SK-N-SH (cell line): Measurements from ENCODE around the gene UBTD2. TPM values are rescaled to one million over a fixed set of nuclear protein-coding genes. Genes with fewer than 3 reads are reported as not detected.

Experiments
- CTCF ChIA-PET: fragments of 300-600, 350-600 bp; formaldehyde crosslinking; extraction: SDS; loops from one replicate; lab custom pipeline; 2021; lab: Yijun Ruan, JAX
- POLR2A ChIA-PET: fragments of 350-600 bp; sonication (Branson Sonifier 250); formaldehyde crosslinking; extraction: SDS; loops from one replicate; lab custom pipeline; 2020; ENCODE audit warnings: antibody characterized with exemption, inconsistent platforms; lab: Yijun Ruan, JAX
- DNase-seq: peaks from one replicate; pipeline ENCODE4 v3.0.0; 2012
- H2AFZ ChIP-seq: fragments of 200-600 bp; sonication (generic); 2 replicates; pipeline ENCODE4 v1.8.1; 2016; ENCODE audit warnings: antibody characterized with exemption, mild to moderate bottlenecking, low read depth
- H3F3A ChIP-seq: fragments of 200-600 bp; sonication (generic); replicated peaks from 2 replicates; pipeline ENCODE3; 2016; ENCODE audit warnings: antibody characterized with exemption, mild to moderate bottlenecking; ENCODE audit not compliant: insufficient read depth
- H3K27ac ChIP-seq, 2 experiments: fragments of 200-500 bp in 1 of 2; fragments of 200-600 bp in 1 of 2; sonication (Bioruptor generic) in 1 of 2; sonication (generic), shearing (Covaris generic) in 1 of 2; 2 replicates each; pipeline versions ENCODE4 v1.5.1 to v1.6.1; 2014 to 2016; ENCODE audit warnings: low read depth in 2 of 2, inconsistent platforms in 1 of 2, low read length in 1 of 2, mild to moderate bottlenecking in 1 of 2, mixed read lengths in 1 of 2
- H3K27me3 ChIP-seq: fragments of 200-600 bp; sonication (generic), shearing (Covaris generic); 2 replicates; pipeline ENCODE4 v1.6.1; 2016; ENCODE audit warnings: mixed run types; ENCODE audit not compliant: insufficient read depth
- H3K36me3 ChIP-seq, 2 experiments: fragments of 200-500 bp in 1 of 2; fragments of 200-600 bp in 1 of 2; sonication (Bioruptor generic) in 1 of 2; sonication (generic) in 1 of 2; replicated peaks in 1 of 2; 2 replicates each; pipeline versions ENCODE3 to v1.5.1; 2014 to 2016; ENCODE audit warnings: low read length in 1 of 2, mild to moderate bottlenecking in 1 of 2; ENCODE audit not compliant: insufficient read depth in 2 of 2, control insufficient read depth in 1 of 2
- H3K4me1 ChIP-seq, 2 experiments: fragments of 200-500 bp in 1 of 2; fragments of 200-600 bp in 1 of 2; sonication (Bioruptor generic) in 1 of 2; sonication (generic), shearing (Covaris generic) in 1 of 2; 2 replicates each; pipeline versions ENCODE4 v1.5.1 to v1.6.1; 2014 to 2016; ENCODE audit warnings: low read depth in 1 of 2, low read length in 1 of 2, mixed run types in 1 of 2; ENCODE audit not compliant: insufficient read depth in 2 of 2, control insufficient read depth in 1 of 2
- H3K4me2 ChIP-seq: fragments of 200-600 bp; sonication (generic), shearing (Covaris generic); 2 replicates; pipeline ENCODE4 v1.6.1; 2017; ENCODE audit warnings: mixed run types
- H3K4me3 ChIP-seq, 2 experiments: fragments of 200-500 bp in 1 of 2; fragments of 200-600 bp in 1 of 2; sonication (Bioruptor generic) in 1 of 2; sonication (generic), shearing (Covaris generic) in 1 of 2; 2 replicates each; pipeline versions ENCODE4 v1.5.1 to v1.8.1; 2014 to 2016; ENCODE audit warnings: low read depth in 2 of 2, inconsistent platforms in 1 of 2, low read length in 1 of 2, mild to moderate bottlenecking in 1 of 2, mixed read lengths in 1 of 2, moderate library complexity in 1 of 2
- H3K79me2 ChIP-seq: fragments of 200-600 bp; sonication (generic); 2 replicates; pipeline ENCODE4 v1.8.1; 2017; ENCODE audit warnings: mild to moderate bottlenecking; ENCODE audit not compliant: insufficient read depth
- H3K9ac ChIP-seq: fragments of 200-600 bp; sonication (generic); 2 replicates; pipeline ENCODE4 v1.6.1; 2017; ENCODE audit warnings: mixed run types
- H3K9me2 ChIP-seq: fragments of 200-600 bp; sonication (generic); 2 replicates; pipeline ENCODE4 v1.6.1; 2017; ENCODE audit warnings: mixed run types
- H3K9me3 ChIP-seq: fragments of 200-600 bp; sonication (generic); 2 replicates; pipeline ENCODE4 v1.6.1; 2017; ENCODE audit warnings: mixed run types, mild to moderate bottlenecking, moderate library complexity
- H4K20me1 ChIP-seq: fragments of 200-600 bp; sonication (generic); 2 replicates; pipeline ENCODE4 v1.6.1; 2017; ENCODE audit warnings: mild to moderate bottlenecking, mixed run types; ENCODE audit not compliant: insufficient read depth
- CHD2 ChIP-seq: fragments of 150-350 bp; IDR thresholded peaks from 2 replicates; pipeline ENCODE4 v1.6.1; 2018; ENCODE audit warnings: low read length; ENCODE audit not compliant: partially characterized antibody
- EP300 ChIP-seq, 2 experiments: IDR thresholded peaks; 2 replicates each; pipeline versions ENCODE4 v1.4.0 to v1.6.1; 2012; ENCODE audit warnings: borderline replicate concordance in 1 of 2, low read depth in 1 of 2, low read length in 1 of 2
- EZH2phosphoT487 ChIP-seq: fragments of 200-600 bp; sonication (generic); IDR thresholded peaks from 2 replicates; pipeline ENCODE4 v1.6.1; 2017; ENCODE audit warnings: low read depth, mixed run types, mild to moderate bottlenecking, antibody characterized with exemption, moderate library complexity, borderline replicate concordance
- FOSL2 ChIP-seq: IDR thresholded peaks from 2 replicates; pipeline ENCODE4 v1.4.0; 2012; ENCODE audit warnings: low read depth, mild to moderate bottlenecking, moderate library complexity, borderline replicate concordance
- FOXJ3 ChIP-seq: sonication (generic); formaldehyde crosslinking; IDR thresholded peaks from 2 replicates; pipeline ENCODE4 v1.5.1; 2020; ENCODE audit warnings: mild to moderate bottlenecking, missing genetic modification reagents
- FOXM1 ChIP-seq: IDR thresholded peaks from 2 replicates; pipeline ENCODE4 v1.4.0; 2012; ENCODE audit warnings: low read depth, mild to moderate bottlenecking
- GABPA ChIP-seq: IDR thresholded peaks from 2 replicates; pipeline ENCODE4 v1.4.0; 2012; ENCODE audit warnings: low read depth, mild to moderate bottlenecking
- IRF3 ChIP-seq: fragments of 150-350 bp; IDR thresholded peaks from 2 replicates; pipeline ENCODE4 v1.6.1; 2016; ENCODE audit warnings: mild to moderate bottlenecking, low read depth, low read length
- JUND ChIP-seq: IDR thresholded peaks from 2 replicates; pipeline ENCODE4 v1.4.0; 2012
- MAX ChIP-seq: IDR thresholded peaks from 2 replicates; pipeline ENCODE4 v1.4.0; 2012; ENCODE audit warnings: low read depth
- MEF2A ChIP-seq: IDR thresholded peaks from 2 replicates; pipeline ENCODE4 v1.4.0; 2012; ENCODE audit warnings: low read depth, borderline replicate concordance
- MXI1 ChIP-seq: IDR thresholded peaks from 2 replicates; pipeline ENCODE4 v1.6.1; 2012; ENCODE audit warnings: mild to moderate bottlenecking, low read depth, low read length, improper control_type of control experiment
- PBX3 ChIP-seq: IDR thresholded peaks from 2 replicates; pipeline ENCODE4; 2012
- POLR2AphosphoS5 ChIP-seq: IDR thresholded peaks from 2 replicates; pipeline ENCODE4 v1.6.1; 2012; ENCODE audit warnings: low read depth, low read length
- RAD21 ChIP-seq: IDR thresholded peaks from 2 replicates; pipeline ENCODE4 v1.6.1; 2012; ENCODE audit warnings: mild to moderate bottlenecking, low read length
- REST ChIP-seq: IDR thresholded peaks from 2 replicates; pipeline ENCODE4 v1.6.1; 2012; ENCODE audit warnings: mild to moderate bottlenecking, low read depth, low read length, moderate library complexity
- RXRA ChIP-seq: IDR thresholded peaks from 2 replicates; pipeline ENCODE4 v1.4.0; 2012; ENCODE audit warnings: low read depth, mild to moderate bottlenecking, borderline replicate concordance
- SIN3A ChIP-seq: IDR thresholded peaks from 2 replicates; pipeline ENCODE4 v1.6.1; 2012; ENCODE audit warnings: low read depth, mild to moderate bottlenecking, low read length, moderate library complexity, borderline replicate concordance
- SMC3 ChIP-seq: IDR thresholded peaks from 2 replicates; pipeline ENCODE4 v1.6.1; 2012; ENCODE audit warnings: low read depth, low read length, improper control_type of control experiment
- TEAD4 ChIP-seq: IDR thresholded peaks from 2 replicates; pipeline ENCODE4 v1.4.0; 2012; ENCODE audit warnings: mild to moderate bottlenecking, borderline replicate concordance; ENCODE audit not compliant: insufficient read depth
- ZBTB33 ChIP-seq: IDR thresholded peaks from 2 replicates; pipeline ENCODE4 v1.4.0; 2012; ENCODE audit warnings: low read depth, borderline replicate concordance
- WGBS: methylation state at CpG from one replicate; pipeline ENCODE4 v1.1.6; 2017; ENCODE audit warnings: low lambda C conversion rate; 5-methylcytosine and 5-hydroxymethylcytosine counted together
- polyA plus RNA-seq, 3 experiments: library from polyadenylated mRNA; depleted of rRNA; stranded (reverse); fragments of >200 nt; gene quantifications; 2 replicates each; pipeline ENCODE4 v1.2.3, GENCODE V29; 2012

Gene UBTD2
- polyA plus RNA-seq, 1 of the 3 experiments (the other 2 are of a cell fraction), result 13.8 TPM

- Histone ChIP-seq H3K4me2 (no peak overlapping the region), H3K9me2 (no peaks in the 10 kb centered on the region), H3K36me3 (no peaks in the 10 kb centered on the region), H3K4me3 (no peak overlapping the region), H4K20me1 (no peaks in the 10 kb centered on the region), H3F3A (peaks cover 9% of the 10 kb centered on the region), H3K27ac (no peak overlapping the region), H3K9me3 (no peaks in the 10 kb centered on the region), H3K4me1 (no peaks in the 10 kb centered on the region), H2AFZ (no peak overlapping the region), H3K9ac (no peak overlapping the region), H3K79me2 (no peaks in the 10 kb centered on the region), H3K27me3 (no peaks in the 10 kb centered on the region)
- ChIA-PET CTCF (no interaction called here), POLR2A (no interaction called here)
- TF ChIP-seq EP300 (IDR thresholded peaks at IDR 0.05; ENCODE audit: borderline replicate concordance in 1 of 2, low read depth in 1 of 2, low read length in 1 of 2) (no peak), MAX (no peak), REST (no peak), RAD21 (no peak), FOSL2 (no peak), ZBTB33 (no peak), CHD2 (no peak), GABPA (no peak), POLR2AphosphoS5 (no peak), SIN3A (no peak)
- DNase-seq, result no peak
- WGBS, result 72% methylated on average over 4 of the region's 4 CpGs
These were observed 28.0 kb upstream of the UBTD2 start for GRCh38 chr5:172311605-172312004.

- no peaks in the 10 kb centered on the region for H3K79me2 ChIP-seq
- no peak for DNase-seq
- H2AFZ ChIP-seq, result no peak overlapping the region
- CTCF ChIA-PET, result no interaction called here
- no peak overlapping the region for H3K4me3 ChIP-seq
- H3F3A ChIP-seq, result peaks cover 9% of the 10 kb centered on the region
- no peaks in the 10 kb centered on the region for H3K27me3 ChIP-seq
- H3K4me2 ChIP-seq, result no peak overlapping the region
- no peaks in the 10 kb centered on the region for H3K9me2 ChIP-seq
- no peaks in the 10 kb centered on the region for H3K36me3 ChIP-seq
- no peaks in the 10 kb centered on the region for H4K20me1 ChIP-seq
- no peaks in the 10 kb centered on the region for H3K4me1 ChIP-seq
- H3K27ac ChIP-seq, result no peak overlapping the region
- no peaks in the 10 kb centered on the region for H3K9me3 ChIP-seq
- no peak overlapping the region for H3K9ac ChIP-seq
- WGBS, result 85% methylated on average over 7 of the region's 7 CpGs
- POLR2A ChIA-PET, result no interaction called here
- TF ChIP-seq MEF2A (no peak), PBX3 (no peak), EZH2phosphoT487 (no peak), EP300 (IDR thresholded peaks at IDR 0.05; ENCODE audit: borderline replicate concordance in 1 of 2, low read depth in 1 of 2, low read length in 1 of 2) (no peak), FOXJ3 (no peak), IRF3 (no peak), MXI1 (no peak), RXRA (no peak), RAD21 (no peak), SMC3 (no peak), FOXM1 (no peak), TEAD4 (no peak), JUND (no peak)
These were observed 27.5 kb upstream of the UBTD2 start for GRCh38 chr5:172311026-172311425.
